Endothelial cell of umbilical vein (primary cell): ENCODE results near the gene PTPMT1. TPM values are rescaled to one million over a fixed set of nuclear protein-coding genes. Genes with fewer than 3 reads are reported as not detected.
A peak's percentile ranks its signal among the peaks of the same experiment; 100 is the strongest.

Experiments used
- BruUV-seq: library from RNA; stranded (reverse); fragments of 400-500 nt; replicated peaks from 2 replicates; lab custom pipeline; 2021; lab: Mats Ljungman, UMichigan
- CTCF ChIA-PET: fragments of 300-600, 350-600 bp; sonication (Branson Sonifier 250); formaldehyde crosslinking; loops from one replicate; lab custom pipeline; 2021; ENCODE audit warnings: antibody characterized with exemption, inconsistent platforms; lab: Charles Lee
- POLR2A ChIA-PET: fragments of 300-600, 350-600 bp; sonication (Branson Sonifier 250); formaldehyde crosslinking; loops from one replicate; lab custom pipeline; 2021; ENCODE audit warnings: antibody characterized with exemption, inconsistent platforms; lab: Charles Lee
- DNase-seq: peaks from one replicate; pipeline ENCODE4 v3.0.0-alpha.2; 2011; ENCODE audit warnings: low read depth, low spot score
- FAIRE-seq: peaks from 2 replicates; lab custom pipeline; 2011; peaks lifted over from hg19 to GRCh38; lab: Jason Lieb, UNC
- H2AFZ ChIP-seq: 2 replicates; pipeline ENCODE4 v1.6.0; 2012; ENCODE audit warnings: low read depth, low read length, control low read depth, inconsistent platforms
- H3K27ac ChIP-seq: 2 replicates; pipeline ENCODE4 v1.5.1; 2011; ENCODE audit warnings: low read depth, mild to moderate bottlenecking, control low read depth, low read length, moderate library complexity; ENCODE audit not compliant: insufficient read depth
- H3K27me3 ChIP-seq, 2 experiments: 2 replicates each; pipeline versions ENCODE4 v1.6.0 to v1.6.1; 2011; ENCODE audit warnings: low read length in 2 of 2, mixed read lengths in 1 of 2; ENCODE audit not compliant: control insufficient read depth in 2 of 2, insufficient read depth in 2 of 2
- H3K36me3 ChIP-seq, 2 experiments: 2 replicates in 1 of 2; 3 replicates in 1 of 2; pipeline ENCODE4 v1.5.1; 2011; ENCODE audit warnings: low read length in 2 of 2, mild to moderate bottlenecking in 1 of 2, moderate library complexity in 1 of 2; ENCODE audit not compliant: control insufficient read depth in 2 of 2, insufficient read depth in 2 of 2; ENCODE audit errors: extremely low read depth in 1 of 2
- H3K4me1 ChIP-seq: 3 replicates; pipeline ENCODE4 v1.5.1; 2011; ENCODE audit warnings: mild to moderate bottlenecking, low read length; ENCODE audit not compliant: control insufficient read depth, insufficient read depth; ENCODE audit errors: extremely low read depth
- H3K4me2 ChIP-seq: 2 replicates; pipeline ENCODE4 v1.6.1; 2011; ENCODE audit warnings: low read length, control low read depth, mixed read lengths; ENCODE audit not compliant: insufficient read depth
- H3K4me3 ChIP-seq, 3 experiments: fragments of 200-600 bp in 1 of 3; sonication (generic), shearing (Covaris generic) in 1 of 3; replicated peaks in 1 of 3; 2 replicates each; pipeline ENCODE4 v1.5.1; 2011 to 2016; ENCODE audit warnings: control low read depth in 3 of 3, low read length in 3 of 3, mild to moderate bottlenecking in 2 of 3, inconsistent platforms in 1 of 3, low read depth in 1 of 3, moderate library complexity in 1 of 3; ENCODE audit not compliant: insufficient read depth in 1 of 3
- H3K79me2 ChIP-seq: 2 replicates; pipeline ENCODE4 v1.6.0; 2012; ENCODE audit warnings: low read length, inconsistent platforms; ENCODE audit not compliant: control insufficient read depth, insufficient read depth
- H3K9ac ChIP-seq: replicated peaks from 2 replicates; pipeline ENCODE3; 2011; ENCODE audit warnings: low read length, control low read depth; ENCODE audit not compliant: insufficient read depth; ENCODE audit errors: extremely low read depth
- H3K9me1 ChIP-seq: replicated peaks from 3 replicates; pipeline ENCODE4 v1.6.0; 2011; ENCODE audit warnings: mild to moderate bottlenecking, low read length; ENCODE audit not compliant: control insufficient read depth, insufficient read depth; ENCODE audit errors: extremely low read depth
- H3K9me3 ChIP-seq: replicated peaks from 2 replicates; pipeline ENCODE4 v1.5.1; 2012; ENCODE audit warnings: low read length, inconsistent platforms; ENCODE audit not compliant: control insufficient read depth, insufficient read depth
- H4K20me1 ChIP-seq: replicated peaks from 2 replicates; pipeline ENCODE3; 2011; ENCODE audit warnings: mild to moderate bottlenecking, low read length; ENCODE audit not compliant: control insufficient read depth, insufficient read depth; ENCODE audit errors: extremely low read depth
- CTCF ChIP-seq, 2 donors: IDR thresholded peaks; 1 replicate in 1 of 2; 2 replicates in 1 of 2; pipeline ENCODE4 v1.5.1; 2011; ENCODE audit warnings: low read length in 2 of 2, mild to moderate bottlenecking in 2 of 2, moderate library complexity in 2 of 2, control low read depth in 1 of 2, inconsistent platforms in 1 of 2, low read depth in 1 of 2; ENCODE audit not compliant: insufficient read depth in 1 of 2; ENCODE audit errors: extremely low read depth in 1 of 2
- EZH2 ChIP-seq: IDR thresholded peaks from 2 replicates; pipeline ENCODE4 v1.6.1; 2012; ENCODE audit warnings: borderline replicate concordance, low read depth, mild to moderate bottlenecking, moderate library complexity, low read length, inconsistent platforms; ENCODE audit not compliant: severe bottlenecking
- FOS ChIP-seq: IDR thresholded peaks from 2 replicates; pipeline ENCODE4 v1.6.1; 2011; ENCODE audit warnings: mild to moderate bottlenecking, low read length, moderate library complexity, borderline replicate concordance; ENCODE audit not compliant: insufficient read depth
- GATA2 ChIP-seq: IDR thresholded peaks from 2 replicates; pipeline ENCODE4 v1.7.0; 2011; ENCODE audit warnings: low read depth, mild to moderate bottlenecking, moderate library complexity, mixed read lengths, low read length; ENCODE audit not compliant: insufficient read length, insufficient read depth
- JUN ChIP-seq: IDR thresholded peaks from 2 replicates; pipeline ENCODE4 v1.6.1; 2011; ENCODE audit warnings: borderline replicate concordance, low read depth; ENCODE audit not compliant: insufficient read length, insufficient read depth
- MAX ChIP-seq: IDR thresholded peaks from 2 replicates; pipeline ENCODE4 v1.6.1; 2011; ENCODE audit not compliant: insufficient read depth, insufficient read length
- POLR2A ChIP-seq: IDR thresholded peaks from 2 replicates; pipeline ENCODE4 v1.6.1; 2012; ENCODE audit warnings: low read depth, mild to moderate bottlenecking, control low read depth, low read length
- POLR2AphosphoS5 ChIP-seq: IDR thresholded peaks from 2 replicates; pipeline ENCODE4 v1.6.1; 2012; ENCODE audit warnings: low read depth, mild to moderate bottlenecking, control low read depth, low read length, moderate library complexity; ENCODE audit not compliant: insufficient read depth
- dilution Hi-C: fragments of 300-500 bp; cut with MboI; formaldehyde crosslinking; loops from one replicate; pipeline ENCODE4 v1.15.0; 2019; ENCODE audit warnings: low sequenced_read_pairs; ENCODE audit not compliant: extremely low pct_ligation_motif_present
- intact Hi-C: fragments of 100-400 bp; cut with micrococcal nuclease; formaldehyde crosslinking; loops from one replicate; pipeline ENCODE4 v1.10.0; 2022
- polyA plus RNA-seq, 4 experiments: library from polyadenylated mRNA; depleted of rRNA in 3 of 4; stranded (reverse) in 3 of 4; unstranded in 1 of 4; fragments of >200 nt; gene quantifications; 2 replicates each; pipeline versions ENCODE4 v1.2.1 to v1.2.3, GENCODE V29; 2011 to 2012; ENCODE audit warnings: missing spikeins in 1 of 4
- total RNA-seq: library from RNA; stranded (reverse); gene quantifications from 2 replicates; pipeline ENCODE4 v1.2.3, GENCODE V29; 2021

The PTPMT1 gene
- total and polyA plus RNA-seq, 2 donors (not counting 3 experiments of a cell fraction or from before 2014, with no cell fraction given), result 44.6 to 83.1 TPM

GRCh38 chr11:47577460-47578041 is 12.2 kb downstream of the PTPMT1 start:
- Histone ChIP-seq H3K36me3 (peaks cover 21 to 24% of the 10 kb centered on the region in 2 experiments), H3K9ac (no peak overlapping the region), H3K9me3 (no peaks in the 10 kb centered on the region), H2AFZ (no peak overlapping the region), H3K79me2 (peaks cover 38% of the 10 kb centered on the region), H4K20me1 (no peaks in the 10 kb centered on the region), H3K4me1 (peaks cover 23% of the 10 kb centered on the region), H3K4me3 (peak overlapping the region in 1 of 3 experiments; percentile 77), H3K27ac (no peak overlapping the region), H3K9me1 (no peaks in the 10 kb centered on the region), H3K4me2 (peak overlapping the region; percentile 90), H3K27me3 (no peaks in the 10 kb centered on the region)
- FAIRE-seq, result no peak
- no peak for DNase-seq
- intact Hi-C loops (loop anchor here (1.0 to 5.0 kb wide), 2 partner anchors 24 to 150 kb away; partner anchors contain the start of genes CELF1 and PSMC3), dilution Hi-C loops (no loop called here)
- POLR2A ChIA-PET, result no interaction called here
- TSS peak; percentile 35 for BruUV-seq
- TF ChIP-seq POLR2A (no peak), FOS (no peak)
- CTCF ChIA-PET, result interaction anchor here (1.1 kb wide), 1 partner anchor 13 kb away, joined by 4 read pairs; the partner anchor contains the start of gene PTPMT1

- Histone ChIP-seq H4K20me1 (no peaks in the 10 kb centered on the region), H3K9me1 (no peaks in the 10 kb centered on the region), H3K4me1 (peaks cover 23% of the 10 kb centered on the region), H3K9ac (peak within 1 kb of the TSS; percentile 65), H3K4me2 (peak within 1 kb of the TSS; percentile 90), H3K4me3 (peak within 1 kb of the TSS; percentile 64 to 77 (median 73)), H3K27me3 (no peaks in the 10 kb centered on the region), H3K27ac (peak within 1 kb of the TSS; percentile 47), H3K79me2 (peaks cover 36% of the 10 kb centered on the region), H2AFZ (peak within 1 kb of the TSS; percentile 79), H3K36me3 (peaks cover 13 to 19% of the 10 kb centered on the region in 2 experiments), H3K9me3 (no peaks in the 10 kb centered on the region)
- intact Hi-C loops (loop anchor here (1.0 to 5.0 kb wide), 2 partner anchors 26 to 152 kb away; partner anchors contain the start of genes CELF1 and PSMC3), dilution Hi-C loops (no loop called here)
- BruUV-seq, result TSS peak; percentile 54
- no peak for TF ChIP-seq EZH2
- TF ChIP-seq POLR2AphosphoS5, result peak; percentile 88
- TF ChIP-seq GATA2, result no peak
- TF ChIP-seq CTCF (IDR thresholded peaks at IDR 0.05; ENCODE audit: extremely low read depth in 1 of 2, insufficient read depth in 1 of 2, low read depth in 1 of 2, low read length in 2 of 2), result no peak
- no peak for TF ChIP-seq JUN
- TF ChIP-seq POLR2A, result peak; percentile 63
- peak; percentile 22 for TF ChIP-seq MAX
- ChIA-PET CTCF (interaction anchor here (1.0 to 1.2 kb wide), 4 partner anchors 10 to 124 kb away, joined by 3 to 4 read pairs (median 3); partner anchors contain the start of gene PTPMT1), POLR2A (no interaction called here)
- DNase-seq (peak; percentile 84), FAIRE-seq (peak; percentile 74)
These were observed 13.4 kb downstream of the PTPMT1 start, which contains the start of the genes KBTBD4 and NDUFS3 for GRCh38 chr11:47578524-47579494. Gene KBTBD4, minus strand, starts transcription at chr11:47578970. Its CDS starts 19 bp downstream, at chr11:47578951. Gene NDUFS3, plus strand, starts transcription at chr11:47579074. Its CDS starts 18 bp downstream, at chr11:47579092.
